Loucy (cell line): ENCODE results near the gene CAPZA1.

Experiments
- CTCF ChIP-seq: fragments of 200-600 bp; sonication (generic); conservative IDR thresholded peaks from 2 replicates; pipeline ENCODE4 v1.5.1; 2014; ENCODE audit warnings: mild to moderate bottlenecking, antibody characterized with exemption, low read length
- EZH2phosphoT487 ChIP-seq: fragments of 200-600 bp; IDR thresholded peaks from 2 replicates; pipeline ENCODE4 v1.6.1; 2018; ENCODE audit warnings: antibody characterized with exemption, mild to moderate bottlenecking, moderate library complexity, borderline replicate concordance

- TF ChIP-seq CTCF (no peak), EZH2phosphoT487 (no peak)
Observed at GRCh38 chr1:112703706-112704105, 84.1 kb downstream of the CAPZA1 start.
